ENCODE results near the gene PAQR9.

- TF ChIP-seq, protein P1, sequence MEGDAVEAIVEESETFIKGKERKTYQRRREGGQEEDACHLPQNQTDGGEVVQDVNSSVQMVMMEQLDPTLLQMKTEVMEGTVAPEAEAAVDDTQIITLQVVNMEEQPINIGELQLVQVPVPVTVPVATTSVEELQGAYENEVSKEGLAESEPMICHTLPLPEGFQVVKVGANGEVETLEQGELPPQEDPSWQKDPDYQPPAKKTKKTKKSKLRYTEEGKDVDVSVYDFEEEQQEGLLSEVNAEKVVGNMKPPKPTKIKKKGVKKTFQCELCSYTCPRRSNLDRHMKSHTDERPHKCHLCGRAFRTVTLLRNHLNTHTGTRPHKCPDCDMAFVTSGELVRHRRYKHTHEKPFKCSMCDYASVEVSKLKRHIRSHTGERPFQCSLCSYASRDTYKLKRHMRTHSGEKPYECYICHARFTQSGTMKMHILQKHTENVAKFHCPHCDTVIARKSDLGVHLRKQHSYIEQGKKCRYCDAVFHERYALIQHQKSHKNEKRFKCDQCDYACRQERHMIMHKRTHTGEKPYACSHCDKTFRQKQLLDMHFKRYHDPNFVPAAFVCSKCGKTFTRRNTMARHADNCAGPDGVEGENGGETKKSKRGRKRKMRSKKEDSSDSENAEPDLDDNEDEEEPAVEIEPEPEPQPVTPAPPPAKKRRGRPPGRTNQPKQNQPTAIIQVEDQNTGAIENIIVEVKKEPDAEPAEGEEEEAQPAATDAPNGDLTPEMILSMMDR (IDR thresholded peaks at IDR 0.05), result no peak
- TF ChIP-seq POLR2A (IDR thresholded peaks at IDR 0.05) (no peak), POLR2AphosphoS5 (IDR thresholded peaks at IDR 0.05) (no peak)
Measured at GRCh38 chr3:142975316-142975995, 12.0 kb upstream of the PAQR9 start.

Data from stomach (tissue), 4 donors.